Body of pancreas (tissue), 4 donors: ENCODE data around the gene CFLAR. TPM values are rescaled to one million over a fixed set of nuclear protein-coding genes. Genes with fewer than 3 reads are reported as not detected.

ENCODE experiments used
- ATAC-seq: fragments of 150-250 bp; one replicate; pipeline ENCODE4 v1.9.1; 2016
- DNase-seq, 4 donors: peaks; one replicate each; pipeline ENCODE4 v3.0.0-alpha.2; 2019
- H3K27ac ChIP-seq, 4 donors: fragments of 200-600 bp; sonication (generic); 1 replicate in 3 of 4; 2 replicates in 1 of 4; pipeline versions ENCODE4 v1.5.1 to v1.6.1; 2016 to 2019; ENCODE audit warnings: mild to moderate bottlenecking in 1 of 4, mixed read lengths in 1 of 4, moderate library complexity in 1 of 4
- H3K27me3 ChIP-seq, 2 donors: fragments of 200-600 bp; sonication (generic); one replicate each; pipeline ENCODE4 v1.6.0; 2016; ENCODE audit warnings: mild to moderate bottlenecking in 1 of 2
- H3K36me3 ChIP-seq, 2 donors: fragments of 200-600 bp; sonication (generic); replicated peaks in 1 of 2; 2 replicates each; pipeline ENCODE4 v1.5.1; 2016; ENCODE audit warnings: low read depth in 2 of 2; ENCODE audit not compliant: insufficient read depth in 1 of 2
- H3K4me1 ChIP-seq: fragments of 200-600 bp; sonication (generic); one replicate; pipeline ENCODE4 v1.6.0; 2016
- H3K4me3 ChIP-seq, 2 donors: fragments of 200-600 bp; sonication (generic); 1 replicate in 1 of 2; 2 replicates in 1 of 2; pipeline ENCODE4 v1.5.1; 2016 to 2019
- H3K9me3 ChIP-seq, 3 donors: fragments of 200-600 bp; sonication (generic); 1 replicate in 2 of 3; 2 replicates in 1 of 3; pipeline ENCODE4 v1.5.1; 2016
- CTCF ChIP-seq, 7 experiments: fragments of 450-650 bp in 4 of 7; fragments of 200-600 bp in 3 of 7; sonication (generic) in 3 of 7; IDR thresholded peaks; one replicate each; pipeline ENCODE4 v1.5.1; 2016 to 2019; ENCODE audit warnings: antibody characterized with exemption in 7 of 7
- POLR2A ChIP-seq, 3 donors: fragments of 450-650 bp; IDR thresholded peaks; one replicate each; pipeline ENCODE4 v1.6.1; 2016; ENCODE audit warnings: antibody characterized with exemption in 3 of 3, mild to moderate bottlenecking in 2 of 3
- WGBS, 2 donors: methylation state at CpG; one replicate each; pipeline ENCODE4 v1.1.5; 2017; 5-methylcytosine and 5-hydroxymethylcytosine counted together
- intact Hi-C: fragments of 100-400 bp; cut with DNase I; formaldehyde crosslinking; loops from one replicate; pipeline ENCODE4 v1.15.1; 2023
- total RNA-seq, 2 donors: library from RNA; depleted of rRNA; stranded (reverse); fragments of >200 nt; gene quantifications; one replicate each; pipeline ENCODE4 v1.1.0, GENCODE V29; 2016

Gene CFLAR
- total RNA-seq, 2 donors from 2014 or later: 83.3 to 113 TPM

DNA sequence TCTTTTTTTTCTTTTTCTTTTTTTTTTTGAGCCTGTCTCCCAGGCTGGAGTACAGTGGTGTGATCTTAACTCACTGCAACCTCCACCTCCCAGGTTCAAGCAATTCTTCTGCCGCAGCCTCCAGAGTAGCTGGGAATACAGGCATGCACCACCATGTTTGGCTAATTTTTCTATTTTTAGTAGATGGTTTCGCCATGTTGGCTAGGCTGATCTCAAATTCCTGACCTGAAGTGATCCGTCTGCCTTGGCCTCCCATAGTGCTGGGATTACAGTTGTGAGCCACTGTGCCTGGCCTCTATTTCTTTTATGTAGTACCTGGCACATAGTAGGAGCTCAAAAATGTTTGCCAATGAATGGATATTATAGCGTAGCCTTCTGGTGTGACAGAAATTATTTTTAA, 6.8 kb upstream of the CFLAR start:
- Histone ChIP-seq H3K4me3 (no peak overlapping the region), H3K9me3 (no peaks in the 10 kb centered on the region), H3K4me1 (peaks cover 2% of the 10 kb centered on the region), H3K27ac (no peak overlapping the region), H3K27me3 (no peaks in the 10 kb centered on the region), H3K36me3 (no peaks in the 10 kb centered on the region)
- intact Hi-C loops: no loop called here
- DNase-seq: no peak
- 93 to 96% methylated on average over 4 of the region's 4 CpGs for WGBS, 2 donors
- TF ChIP-seq CTCF (IDR thresholded peaks at IDR 0.05) (no peak), POLR2A (IDR thresholded peaks at IDR 0.05) (no peak)
- ATAC-seq: no peak

DNA sequence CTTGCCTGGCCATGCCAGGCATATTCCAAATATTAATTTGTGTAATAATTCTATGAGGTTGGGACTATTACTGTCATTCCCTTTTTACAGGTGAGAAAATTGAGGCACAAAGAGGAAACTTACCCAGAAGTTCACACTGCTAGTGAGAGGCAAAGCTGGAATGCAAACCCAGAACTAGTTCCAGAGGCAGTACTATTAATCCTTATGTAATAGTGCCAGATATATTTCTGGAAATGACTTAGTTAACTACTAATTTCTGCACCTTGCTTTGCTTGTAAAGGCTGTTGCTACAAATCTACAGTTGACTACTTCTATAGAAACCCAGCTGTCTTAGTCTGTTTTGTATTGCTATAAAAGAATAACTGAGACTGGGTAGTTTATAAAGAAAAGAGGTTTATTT, 5.3 kb upstream of the CFLAR start:
- ATAC-seq: no peak
- no peak overlapping the region for H3K4me3 ChIP-seq
- H3K27me3 ChIP-seq: no peaks in the 10 kb centered on the region
- intact Hi-C loops: no loop called here
- TF ChIP-seq POLR2A (IDR thresholded peaks at IDR 0.05): no peak
- no peak for TF ChIP-seq CTCF (IDR thresholded peaks at IDR 0.05)
- no peak for DNase-seq
- no peak overlapping the region for H3K27ac ChIP-seq
- H3K4me1 ChIP-seq: peaks cover 16% of the 10 kb centered on the region
- H3K9me3 ChIP-seq: no peaks in the 10 kb centered on the region
- no peaks in the 10 kb centered on the region for H3K36me3 ChIP-seq

GRCh38 chr2:201111096-201111495, 4.9 kb upstream of the CFLAR start:
- Histone ChIP-seq H3K27me3 (no peaks in the 10 kb centered on the region), H3K27ac (no peak overlapping the region), H3K36me3 (no peaks in the 10 kb centered on the region), H3K4me1 (peaks cover 18% of the 10 kb centered on the region), H3K9me3 (no peaks in the 10 kb centered on the region), H3K4me3 (no peak overlapping the region)
- DNase-seq (no peak), ATAC-seq (no peak)
- TF ChIP-seq POLR2A (IDR thresholded peaks at IDR 0.05): no peak
- no peak for TF ChIP-seq CTCF (IDR thresholded peaks at IDR 0.05)
- WGBS, 2 donors: 88 to 95% methylated on average over 3 of the region's 3 CpGs
- intact Hi-C loops: no loop called here

DNA sequence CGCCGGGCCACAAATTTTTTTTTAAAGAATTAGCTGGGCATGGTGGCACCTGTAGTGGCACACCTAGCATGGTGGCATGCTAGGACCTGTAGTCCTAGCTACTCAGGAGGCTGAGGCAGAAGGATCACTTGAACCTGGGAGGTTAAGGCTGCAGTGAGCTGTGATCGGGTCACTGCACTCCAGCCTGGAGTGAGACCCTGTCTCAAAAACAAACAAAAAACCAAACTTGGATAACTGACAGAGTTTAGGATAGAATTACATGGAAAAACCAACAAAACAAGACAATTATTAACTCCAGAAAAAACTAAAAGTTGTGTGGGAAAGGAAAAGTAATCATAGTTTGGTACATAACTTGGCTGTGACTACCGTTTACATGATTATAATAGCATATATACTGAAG, 1.6 kb upstream of the CFLAR start:
- WGBS, 2 donors: 56 to 61% methylated on average over 4 of the region's 4 CpGs
- DNase-seq (no peak), ATAC-seq (no peak)
- peaks cover 23% of the 10 kb centered on the region for H3K4me1 ChIP-seq
- no peak overlapping the region for H3K4me3 ChIP-seq
- no peak for TF ChIP-seq POLR2A (IDR thresholded peaks at IDR 0.05)
- TF ChIP-seq CTCF (IDR thresholded peaks at IDR 0.05): no peak
- H3K36me3 ChIP-seq: no peaks in the 10 kb centered on the region
- intact Hi-C loops: no loop called here
- no peaks in the 10 kb centered on the region for H3K27me3 ChIP-seq
- H3K9me3 ChIP-seq: no peaks in the 10 kb centered on the region
- peak overlapping the region in 1 of 4 donors; percentile 40 for H3K27ac ChIP-seq

GRCh38 chr2:201114846-201115245, 1.1 kb upstream of the CFLAR start:
- no peak for TF ChIP-seq CTCF (IDR thresholded peaks at IDR 0.05)
- no peak for TF ChIP-seq POLR2A (IDR thresholded peaks at IDR 0.05)
- Histone ChIP-seq H3K27ac (peak overlapping the region in 3 of 4 donors; percentile 99 to 100 (median 99)), H3K4me1 (peaks cover 26% of the 10 kb centered on the region), H3K9me3 (no peaks in the 10 kb centered on the region), H3K4me3 (no peak overlapping the region), H3K36me3 (no peaks in the 10 kb centered on the region), H3K27me3 (no peaks in the 10 kb centered on the region)
- intact Hi-C loops: no loop called here
- DNase-seq (no peak), ATAC-seq (no peak)
